ENCODE data around the gene BNC2. TPM values are rescaled to one million over a fixed set of nuclear protein-coding genes. Genes with fewer than 3 reads are reported as not detected.
"Not testable (repeated sequence)": the region's sequence is repeated elsewhere in the genome, so short reads cannot be mapped to it uniquely, and the experiment has no call there.

The BNC2 gene
- total RNA-seq, 6 experiments from 2014 or later = 19.0 to 28.7 (median 25.4) TPM

DNA sequence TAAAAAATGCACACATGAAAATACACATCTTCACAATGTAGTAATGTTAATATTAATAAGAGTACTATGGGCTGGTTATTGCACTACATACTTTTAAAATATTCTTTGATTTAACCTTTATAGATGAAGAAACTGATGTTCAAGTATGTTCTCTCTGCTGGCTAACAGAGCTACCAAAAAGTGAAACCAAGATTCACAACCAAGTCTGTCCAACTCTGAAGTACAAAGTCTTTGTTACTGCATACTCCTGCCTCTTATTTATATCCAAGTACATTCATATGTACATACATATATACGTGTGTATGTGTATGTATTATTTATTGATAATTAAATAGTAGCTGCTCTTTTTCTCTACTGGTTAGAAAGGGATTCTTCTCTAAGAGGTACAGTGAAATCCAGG lies 325.6 kb downstream of the BNC2 start:
- Mint-ChIP-seq H3K36me3 (ENCODE audit: low read depth) (peaks cover 22% of the 10 kb centered on the region), H3K27ac (no peak overlapping the region), H3K4me1 (ENCODE audit: low read depth) (peaks cover 33% of the 10 kb centered on the region), H3K4me3 (no peak overlapping the region), H3K27me3 (ENCODE audit: insufficient read depth) (no peaks in the 10 kb centered on the region), H3K9me3 (no peaks in the 10 kb centered on the region)
- TF ChIP-seq, protein P1, sequence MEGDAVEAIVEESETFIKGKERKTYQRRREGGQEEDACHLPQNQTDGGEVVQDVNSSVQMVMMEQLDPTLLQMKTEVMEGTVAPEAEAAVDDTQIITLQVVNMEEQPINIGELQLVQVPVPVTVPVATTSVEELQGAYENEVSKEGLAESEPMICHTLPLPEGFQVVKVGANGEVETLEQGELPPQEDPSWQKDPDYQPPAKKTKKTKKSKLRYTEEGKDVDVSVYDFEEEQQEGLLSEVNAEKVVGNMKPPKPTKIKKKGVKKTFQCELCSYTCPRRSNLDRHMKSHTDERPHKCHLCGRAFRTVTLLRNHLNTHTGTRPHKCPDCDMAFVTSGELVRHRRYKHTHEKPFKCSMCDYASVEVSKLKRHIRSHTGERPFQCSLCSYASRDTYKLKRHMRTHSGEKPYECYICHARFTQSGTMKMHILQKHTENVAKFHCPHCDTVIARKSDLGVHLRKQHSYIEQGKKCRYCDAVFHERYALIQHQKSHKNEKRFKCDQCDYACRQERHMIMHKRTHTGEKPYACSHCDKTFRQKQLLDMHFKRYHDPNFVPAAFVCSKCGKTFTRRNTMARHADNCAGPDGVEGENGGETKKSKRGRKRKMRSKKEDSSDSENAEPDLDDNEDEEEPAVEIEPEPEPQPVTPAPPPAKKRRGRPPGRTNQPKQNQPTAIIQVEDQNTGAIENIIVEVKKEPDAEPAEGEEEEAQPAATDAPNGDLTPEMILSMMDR (IDR thresholded peaks at IDR 0.05) = no peak
- no peak for DNase-seq

GRCh38 chr9:16543686-16544085 lies 326.8 kb downstream of the BNC2 start:
- no peaks in the 10 kb centered on the region for H3K9me3 Mint-ChIP-seq
- H3K4me3 Mint-ChIP-seq = no peak overlapping the region
- H3K27me3 Mint-ChIP-seq (ENCODE audit: insufficient read depth) = no peaks in the 10 kb centered on the region
- peaks cover 33% of the 10 kb centered on the region for H3K4me1 Mint-ChIP-seq (ENCODE audit: low read depth)
- no peak for DNase-seq
- TF ChIP-seq, protein P1 (IDR thresholded peaks at IDR 0.05) = no peak
- H3K27ac Mint-ChIP-seq = no peak overlapping the region
- peaks cover 22% of the 10 kb centered on the region for H3K36me3 Mint-ChIP-seq (ENCODE audit: low read depth)

- H3K27ac Mint-ChIP-seq = no peak overlapping the region
- H3K36me3 Mint-ChIP-seq (ENCODE audit: low read depth) = peaks cover 22% of the 10 kb centered on the region
- H3K9me3 Mint-ChIP-seq = no peaks in the 10 kb centered on the region
- H3K27me3 Mint-ChIP-seq (ENCODE audit: insufficient read depth) = no peaks in the 10 kb centered on the region
- TF ChIP-seq, protein P1 (IDR thresholded peaks at IDR 0.05) = no peak
- no peak for DNase-seq
- peaks cover 33% of the 10 kb centered on the region for H3K4me1 Mint-ChIP-seq (ENCODE audit: low read depth)
- H3K4me3 Mint-ChIP-seq = no peak overlapping the region
These were observed 327.2 kb downstream of the BNC2 start for GRCh38 chr9:16543225-16543624.

DNA sequence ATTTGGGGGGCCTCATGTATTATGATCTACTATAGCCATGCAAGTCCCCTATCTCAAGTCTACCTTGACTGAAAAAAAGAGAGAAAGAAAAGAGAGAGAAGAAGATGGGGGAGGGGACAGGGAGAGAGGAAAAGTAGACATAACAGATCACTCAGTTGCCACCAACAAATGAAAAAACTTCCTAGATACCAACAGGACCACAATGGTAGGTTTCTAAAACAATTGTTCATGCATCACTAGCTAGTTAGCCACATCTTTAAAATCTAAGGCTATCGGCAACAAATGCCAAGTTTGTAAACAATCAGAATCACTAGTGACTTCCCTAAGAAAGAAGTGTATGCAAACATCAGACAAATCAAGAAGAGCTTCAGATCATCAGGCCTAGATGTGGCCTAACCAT lies 328.2 kb downstream of the BNC2 start:
- H3K36me3 Mint-ChIP-seq (ENCODE audit: low read depth) = peaks cover 13% of the 10 kb centered on the region
- no peaks in the 10 kb centered on the region for H3K27me3 Mint-ChIP-seq (ENCODE audit: insufficient read depth)
- H3K4me1 Mint-ChIP-seq (ENCODE audit: low read depth) = peaks cover 33% of the 10 kb centered on the region
- H3K9me3 Mint-ChIP-seq = no peaks in the 10 kb centered on the region
- no peak overlapping the region for H3K4me3 Mint-ChIP-seq
- TF ChIP-seq, protein P1 (IDR thresholded peaks at IDR 0.05) = no peak
- DNase-seq = no peak
- H3K27ac Mint-ChIP-seq = 0 out of 2 replicates have a peak overlapping the region, but pooled peaks have one; percentile 3

DNA sequence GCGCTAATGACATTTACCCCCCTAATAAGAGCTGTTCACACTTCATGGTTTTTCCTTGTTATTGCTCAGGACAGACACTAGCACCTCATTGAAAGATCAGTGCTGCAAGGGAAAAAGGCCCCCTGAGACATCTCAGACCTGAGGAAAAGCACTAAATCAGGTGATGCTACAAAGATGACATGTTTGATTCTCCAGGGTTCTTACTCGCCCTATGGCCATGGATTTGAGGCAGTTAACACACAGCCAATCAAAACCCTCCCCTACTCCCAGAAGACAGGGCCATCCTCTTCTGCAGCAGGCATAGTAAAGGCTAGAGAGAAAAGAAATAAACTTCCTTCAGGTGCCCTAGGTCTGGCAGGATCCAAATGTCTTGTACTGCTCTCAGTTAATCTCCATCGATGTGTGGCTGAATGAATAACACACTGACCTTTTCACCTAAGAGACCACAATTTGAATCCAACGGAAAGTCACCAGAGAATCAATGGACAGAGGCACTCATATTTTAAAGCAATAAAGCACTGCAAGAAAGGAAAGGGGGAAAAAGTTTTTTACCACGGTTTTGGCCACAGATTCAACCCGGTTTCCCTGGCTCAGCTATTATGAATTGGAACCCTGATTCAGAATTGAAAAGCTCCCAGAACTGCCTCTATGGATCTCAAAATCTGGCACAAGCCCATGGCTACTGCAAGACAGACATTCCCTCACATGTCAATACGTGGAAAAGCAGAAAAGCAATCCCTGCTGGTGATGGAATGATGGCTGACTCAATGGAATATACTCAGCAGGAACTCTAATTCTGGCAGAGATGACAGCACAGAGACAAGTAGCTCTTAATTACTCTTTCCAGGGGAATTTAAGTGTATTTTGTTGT lies 329.5 kb downstream of the BNC2 start:
- H3K36me3 Mint-ChIP-seq (ENCODE audit: low read depth) = peaks cover 4% of the 10 kb centered on the region
- H3K4me3 Mint-ChIP-seq = no peak overlapping the region
- no peak overlapping the region; the same call in 1 of the 2 replicates for H3K27ac Mint-ChIP-seq
- DNase-seq = no peak
- H3K27me3 Mint-ChIP-seq (ENCODE audit: insufficient read depth) = no peaks in the 10 kb centered on the region
- TF ChIP-seq, protein P1 (IDR thresholded peaks at IDR 0.05) = no peak
- H3K9me3 Mint-ChIP-seq = no peaks in the 10 kb centered on the region
- H3K4me1 Mint-ChIP-seq (ENCODE audit: low read depth) = peaks cover 37% of the 10 kb centered on the region

- not testable (repeated sequence) for H3K9me3 Mint-ChIP-seq; H3K36me3 Mint-ChIP-seq (ENCODE audit: low read depth); DNase-seq; H3K27me3 Mint-ChIP-seq (ENCODE audit: insufficient read depth); H3K4me3 Mint-ChIP-seq; H3K27ac Mint-ChIP-seq
- H3K4me1 Mint-ChIP-seq (ENCODE audit: low read depth) = peaks cover 46% of the 10 kb centered on the region
These were observed 330.8 kb downstream of the BNC2 start for GRCh38 chr9:16539626-16540025.
